ENCODE results near the gene HCN4. TPM values are rescaled to one million over a fixed set of nuclear protein-coding genes. Genes with fewer than 3 reads are reported as not detected.
A peak's percentile ranks its signal among the peaks of the same experiment; 100 is the strongest.

The HCN4 gene
- total RNA-seq, 1 experiment from 2014 or later: 0.09 TPM

DNA sequence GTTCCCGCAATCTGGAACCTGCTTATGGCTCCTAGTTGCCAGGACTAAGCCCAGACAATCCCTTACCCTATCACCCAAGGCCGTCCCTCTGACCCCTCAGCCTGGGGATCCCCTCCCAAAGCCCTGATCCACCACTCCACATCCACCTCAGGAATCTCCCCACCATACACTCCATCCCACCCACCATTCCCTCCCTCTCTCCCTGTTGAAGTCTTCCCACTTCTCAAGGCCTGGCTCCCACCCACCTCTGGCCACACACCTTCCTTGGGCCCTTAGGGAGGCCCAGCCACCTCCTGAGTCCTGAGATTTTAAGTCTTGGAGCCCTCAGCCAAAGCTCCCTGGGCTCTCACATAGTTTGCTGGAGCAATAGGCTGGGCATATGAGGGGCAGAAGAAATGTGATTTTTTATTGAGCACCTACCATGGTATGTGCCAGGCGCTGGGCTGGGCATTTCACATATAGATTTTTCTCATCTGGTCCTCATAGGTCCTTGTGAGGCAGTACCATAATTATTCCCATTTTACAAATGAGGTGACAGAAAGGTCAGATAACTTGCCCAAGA lies 48.1 kb downstream of the HCN4 start:
- peaks cover 3% of the 10 kb centered on the region for H3K4me1 ChIP-seq (ENCODE audit: insufficient read depth, low read length, poor library complexity, severe bottlenecking)
- ChIA-PET CTCF (no interaction called here), POLR2A (ENCODE audit: low non-redundant PET) (no interaction called here)
- no TSS peak for BruUV-seq (replicated peaks)
- H3K27me3 ChIP-seq (replicated peaks; ENCODE audit: insufficient read depth, low read depth, low read length, poor library complexity): no peaks in the 10 kb centered on the region
- no peak overlapping the region for H3K27ac ChIP-seq (ENCODE audit: low read depth, low read length, poor library complexity, severe bottlenecking)
- intact Hi-C loops (cut with micrococcal nuclease; ENCODE audit: unreplicated experiment): no loop called here
- H3K36me3 ChIP-seq (ENCODE audit: insufficient read depth, low read length, poor library complexity, severe bottlenecking): no peaks in the 10 kb centered on the region
- H3K4me3 ChIP-seq (ENCODE audit: low read depth, low read length, poor library complexity, severe bottlenecking): no peak overlapping the region
- DNase-seq (ENCODE audit: low spot score): no peak
- H3K9me3 ChIP-seq (ENCODE audit: low read depth, low read length, poor library complexity, severe bottlenecking): no peaks in the 10 kb centered on the region
- TF ChIP-seq, protein P1, sequence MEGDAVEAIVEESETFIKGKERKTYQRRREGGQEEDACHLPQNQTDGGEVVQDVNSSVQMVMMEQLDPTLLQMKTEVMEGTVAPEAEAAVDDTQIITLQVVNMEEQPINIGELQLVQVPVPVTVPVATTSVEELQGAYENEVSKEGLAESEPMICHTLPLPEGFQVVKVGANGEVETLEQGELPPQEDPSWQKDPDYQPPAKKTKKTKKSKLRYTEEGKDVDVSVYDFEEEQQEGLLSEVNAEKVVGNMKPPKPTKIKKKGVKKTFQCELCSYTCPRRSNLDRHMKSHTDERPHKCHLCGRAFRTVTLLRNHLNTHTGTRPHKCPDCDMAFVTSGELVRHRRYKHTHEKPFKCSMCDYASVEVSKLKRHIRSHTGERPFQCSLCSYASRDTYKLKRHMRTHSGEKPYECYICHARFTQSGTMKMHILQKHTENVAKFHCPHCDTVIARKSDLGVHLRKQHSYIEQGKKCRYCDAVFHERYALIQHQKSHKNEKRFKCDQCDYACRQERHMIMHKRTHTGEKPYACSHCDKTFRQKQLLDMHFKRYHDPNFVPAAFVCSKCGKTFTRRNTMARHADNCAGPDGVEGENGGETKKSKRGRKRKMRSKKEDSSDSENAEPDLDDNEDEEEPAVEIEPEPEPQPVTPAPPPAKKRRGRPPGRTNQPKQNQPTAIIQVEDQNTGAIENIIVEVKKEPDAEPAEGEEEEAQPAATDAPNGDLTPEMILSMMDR (conservative IDR thresholded peaks at IDR 0.05; ENCODE audit: low read depth, low read length): no peak
- TF ChIP-seq EZH2 (IDR thresholded peaks at IDR 0.05; ENCODE audit: borderline replicate concordance, low read depth, low read length, poor library complexity, severe bottlenecking): no peak

DNA sequence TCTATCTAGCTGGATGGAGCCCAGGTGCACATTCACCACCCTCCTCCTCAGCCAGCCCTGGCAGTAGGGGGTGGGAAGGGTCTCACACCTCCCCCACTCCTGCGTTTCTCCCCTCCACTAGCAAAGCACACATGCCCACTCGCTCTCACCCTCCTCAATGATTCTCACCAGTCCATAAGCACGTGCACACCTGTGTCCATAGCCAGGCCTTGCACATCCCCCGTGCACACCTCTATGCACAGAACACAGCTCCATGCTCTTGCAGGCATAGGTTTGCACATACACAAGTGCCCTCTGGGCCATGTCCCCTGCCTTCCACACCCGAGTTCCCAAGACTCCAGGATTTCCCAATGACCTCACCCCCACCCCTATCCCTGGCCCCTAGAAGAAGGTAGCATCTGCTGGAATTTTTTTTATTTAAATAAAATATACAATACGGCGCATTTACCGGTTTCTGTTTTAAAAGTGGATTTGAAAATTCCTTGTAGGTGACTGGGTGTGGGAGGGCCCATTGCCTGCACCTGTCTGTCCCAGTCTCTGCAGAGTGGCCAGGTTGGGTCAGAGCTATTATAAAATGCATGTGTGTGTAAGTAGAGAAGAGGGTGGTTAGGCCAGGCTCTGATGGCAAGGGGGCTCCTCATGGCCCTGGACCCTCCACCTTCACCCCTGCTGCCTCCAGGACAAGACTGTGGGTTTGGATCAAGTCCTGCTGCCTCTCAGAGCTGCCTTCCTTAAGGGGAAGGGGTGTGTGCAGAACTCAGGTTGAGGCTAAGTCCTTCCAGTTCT lies 49.1 kb downstream of the HCN4 start:
- H3K27ac ChIP-seq (ENCODE audit: low read depth, low read length, poor library complexity, severe bottlenecking): no peak overlapping the region
- H3K4me1 ChIP-seq (ENCODE audit: insufficient read depth, low read length, poor library complexity, severe bottlenecking): no peaks in the 10 kb centered on the region
- H3K9me3 ChIP-seq (ENCODE audit: low read depth, low read length, poor library complexity, severe bottlenecking): no peaks in the 10 kb centered on the region
- no peak for DNase-seq (ENCODE audit: low spot score)
- no peak overlapping the region for H3K4me3 ChIP-seq (ENCODE audit: low read depth, low read length, poor library complexity, severe bottlenecking)
- BruUV-seq (replicated peaks): no TSS peak
- TF ChIP-seq EZH2 (IDR thresholded peaks at IDR 0.05; ENCODE audit: borderline replicate concordance, low read depth, low read length, poor library complexity, severe bottlenecking): no peak
- TF ChIP-seq, protein P1 (conservative IDR thresholded peaks at IDR 0.05; ENCODE audit: low read depth, low read length): no peak
- H3K27me3 ChIP-seq (replicated peaks; ENCODE audit: insufficient read depth, low read depth, low read length, poor library complexity): no peaks in the 10 kb centered on the region
- intact Hi-C loops (cut with micrococcal nuclease; ENCODE audit: unreplicated experiment): no loop called here
- ChIA-PET CTCF (no interaction called here), POLR2A (ENCODE audit: low non-redundant PET) (no interaction called here)
- H3K36me3 ChIP-seq (ENCODE audit: insufficient read depth, low read length, poor library complexity, severe bottlenecking): no peaks in the 10 kb centered on the region

DNA sequence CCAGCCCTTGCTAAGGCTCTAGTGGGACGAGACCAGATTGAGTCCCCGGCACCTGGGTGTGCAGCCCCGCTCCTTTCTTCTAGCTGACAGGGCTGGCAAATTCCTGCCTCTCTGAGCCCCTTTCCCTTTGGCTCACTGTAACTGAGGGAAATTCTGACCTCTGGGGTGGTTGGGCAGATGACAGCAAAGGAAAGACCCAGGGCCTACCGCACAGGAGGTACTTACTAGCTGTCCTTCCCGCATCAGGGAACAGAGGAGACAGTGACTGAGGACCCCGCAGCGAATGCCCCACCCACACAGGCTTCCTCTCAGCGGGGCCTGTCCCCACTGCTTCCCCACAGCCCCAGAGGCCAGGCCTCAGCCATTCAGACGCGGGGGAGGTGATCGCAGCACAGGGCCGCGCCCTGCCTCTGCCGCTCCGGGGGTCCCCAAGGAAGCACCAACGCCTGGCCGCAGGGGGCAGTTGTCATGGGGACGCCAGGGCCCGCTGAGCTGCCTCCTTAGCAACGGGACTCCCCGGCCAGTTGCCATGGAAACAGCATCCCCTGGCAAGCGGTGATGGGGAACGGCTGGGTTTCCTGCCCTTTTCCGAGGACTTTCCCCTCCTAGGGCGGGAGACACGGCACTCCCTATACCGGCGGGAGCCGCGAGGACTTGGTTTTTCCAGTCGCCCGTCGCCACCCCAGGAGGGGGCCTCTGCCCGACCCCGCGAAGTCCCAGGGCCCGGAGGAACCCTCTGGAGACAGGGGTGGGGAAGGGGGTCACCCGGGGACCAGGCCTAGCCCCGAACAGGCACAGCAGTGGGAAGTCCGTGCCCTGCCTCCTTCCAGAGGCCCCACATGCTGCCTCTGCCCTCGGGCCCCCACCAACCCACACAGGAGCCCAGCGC lies 50.1 kb downstream of the HCN4 start:
- Histone ChIP-seq H3K27me3 (replicated peaks; ENCODE audit: insufficient read depth, low read depth, low read length, poor library complexity) (no peaks in the 10 kb centered on the region), H3K4me3 (ENCODE audit: low read depth, low read length, poor library complexity, severe bottlenecking) (no peak overlapping the region), H3K9me3 (ENCODE audit: low read depth, low read length, poor library complexity, severe bottlenecking) (no peaks in the 10 kb centered on the region), H3K4me1 (ENCODE audit: insufficient read depth, low read length, poor library complexity, severe bottlenecking) (no peaks in the 10 kb centered on the region), H3K27ac (ENCODE audit: low read depth, low read length, poor library complexity, severe bottlenecking) (no peak overlapping the region), H3K36me3 (ENCODE audit: insufficient read depth, low read length, poor library complexity, severe bottlenecking) (no peaks in the 10 kb centered on the region)
- intact Hi-C loops (cut with micrococcal nuclease; ENCODE audit: unreplicated experiment): no loop called here
- peak; percentile 74 for DNase-seq (ENCODE audit: low spot score)
- CTCF ChIA-PET: no interaction called here
- BruUV-seq (replicated peaks): no TSS peak
- TF ChIP-seq, protein P1 (conservative IDR thresholded peaks at IDR 0.05; ENCODE audit: low read depth, low read length): no peak
- TF ChIP-seq EZH2 (IDR thresholded peaks at IDR 0.05; ENCODE audit: borderline replicate concordance, low read depth, low read length, poor library complexity, severe bottlenecking): no peak
- POLR2A ChIA-PET (ENCODE audit: low non-redundant PET): no interaction called here

Data from A673 (cell line).